Hindlimb muscle (tissue), 1 donor: Measurements from ENCODE around the gene RALGAPA2. TPM values are rescaled to one million over a fixed set of nuclear protein-coding genes. Genes with fewer than 3 reads are reported as not detected.

Experiments used
- DNase-seq: peaks from one replicate; pipeline ENCODE4 v3.0.0-alpha.2; 2013
- polyA plus RNA-seq: library from polyadenylated mRNA; unstranded; fragments of 120-200 nt; gene quantifications from one replicate; pipeline ENCODE4 v1.2.1, GENCODE V29; 2013; ENCODE audit not compliant: insufficient read length

The RALGAPA2 gene
- polyA plus RNA-seq, 1 donor: 10.9 TPM

GRCh38 chr20:20395903-20396568, 316.4 kb downstream of the RALGAPA2 start:
- DNase-seq: no peak

DNA sequence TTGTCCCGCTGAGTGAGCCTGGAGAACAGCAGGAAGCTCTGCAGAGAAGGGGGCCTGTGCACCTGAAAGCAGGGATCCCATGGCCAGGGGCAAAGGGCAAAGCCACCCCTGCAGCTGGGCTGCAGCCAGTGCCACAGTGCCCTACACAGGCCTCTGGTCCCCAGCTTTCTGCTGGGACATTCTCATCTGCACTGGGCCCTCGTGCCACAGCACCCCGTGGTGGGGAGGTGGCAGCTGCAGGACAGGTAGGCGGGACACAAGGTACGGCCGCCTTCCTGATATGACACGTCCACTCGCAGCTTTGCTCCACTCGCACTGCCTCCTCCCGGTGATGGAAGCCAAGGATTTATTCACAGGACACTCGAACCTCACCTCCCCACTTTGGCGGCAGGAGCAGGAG, 317.4 kb downstream of the RALGAPA2 start:
- DNase-seq: no peak

DNA sequence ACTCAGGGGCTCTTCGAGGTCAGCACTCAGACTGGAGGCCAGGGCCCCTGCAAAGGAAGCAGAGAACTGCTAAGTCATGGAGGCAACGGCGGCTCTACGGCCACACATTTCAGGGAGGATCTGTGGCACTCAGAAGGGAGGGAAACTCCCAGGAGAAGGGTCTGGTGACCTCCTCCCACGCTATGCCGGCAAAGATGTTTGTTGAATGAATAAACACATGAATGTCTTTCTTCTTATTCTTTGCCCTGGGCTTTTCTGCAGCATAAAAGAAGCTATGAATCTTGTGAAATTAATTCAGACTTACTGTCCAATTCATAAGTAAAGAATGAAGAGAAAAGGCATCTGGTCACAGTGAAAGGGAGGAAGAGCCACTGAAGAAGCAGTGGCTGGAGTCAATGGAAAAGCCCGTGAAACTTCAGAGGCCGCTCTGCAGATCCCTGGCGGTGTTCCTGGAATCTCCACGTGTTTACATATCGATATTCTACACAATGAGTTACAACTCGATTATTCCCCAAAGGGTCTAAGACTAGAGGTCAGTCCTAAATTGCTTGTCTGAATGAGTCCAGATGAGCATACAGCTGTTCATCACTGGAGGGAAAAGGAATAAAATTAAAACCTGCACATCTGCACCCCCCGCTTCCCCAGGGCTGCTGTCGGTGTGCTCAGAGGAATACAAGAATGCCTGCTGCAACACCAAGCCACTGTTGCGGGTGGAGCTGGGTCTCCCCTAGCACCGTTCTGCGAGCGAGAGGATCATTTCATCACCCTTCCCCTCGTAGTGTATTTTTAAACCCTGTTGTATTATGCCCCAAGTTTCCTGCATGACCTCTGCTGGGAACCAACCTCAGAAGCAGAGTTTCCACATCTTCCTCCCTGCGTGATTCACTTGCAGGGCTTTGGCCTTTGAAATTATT, 319.0 kb downstream of the RALGAPA2 start:
- peak; percentile 68 for DNase-seq

DNA sequence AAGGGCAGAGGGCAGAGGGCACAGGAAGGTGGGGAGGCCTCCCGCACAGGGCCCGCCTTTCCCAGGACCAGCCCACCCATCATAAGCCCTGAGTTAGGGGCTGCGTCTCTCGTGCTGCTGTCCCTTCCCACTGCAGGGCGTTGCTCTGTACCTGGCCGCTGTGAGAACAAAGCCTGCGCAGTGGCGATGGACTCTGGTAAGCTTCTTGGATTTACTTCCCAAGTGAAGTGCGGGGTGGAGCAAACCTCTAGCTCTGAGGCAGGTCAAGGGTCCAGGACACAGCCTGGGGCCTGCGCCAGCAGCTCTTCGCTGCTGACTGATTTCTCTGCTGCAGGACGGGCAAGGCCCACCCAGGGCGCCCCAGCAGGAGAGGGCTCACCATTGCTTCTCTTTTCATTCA, 320.7 kb downstream of the RALGAPA2 start:
- DNase-seq: no peak

- no peak for DNase-seq
These were observed 321.3 kb downstream of the RALGAPA2 start for GRCh38 chr20:20391115-20391514.

DNA sequence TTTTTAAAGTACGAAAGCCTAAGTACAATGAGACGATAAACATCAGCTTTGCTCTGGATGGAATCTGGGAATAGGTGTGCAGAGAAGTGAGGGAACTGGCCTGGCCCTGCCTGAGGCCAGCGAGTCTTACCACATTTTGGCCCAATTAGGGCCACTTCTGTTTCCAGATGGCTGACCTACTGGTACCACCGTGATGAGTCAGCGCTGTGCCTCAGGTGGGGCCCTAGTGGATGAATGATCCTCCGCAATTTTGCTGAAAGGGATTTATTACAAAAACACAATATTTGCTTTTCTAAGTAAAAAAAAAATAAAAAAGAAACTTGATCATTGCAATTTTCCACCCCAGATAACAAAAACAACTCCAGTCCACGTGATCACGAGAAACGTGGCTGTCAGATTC, 322.1 kb downstream of the RALGAPA2 start:
- no peak for DNase-seq

DNA sequence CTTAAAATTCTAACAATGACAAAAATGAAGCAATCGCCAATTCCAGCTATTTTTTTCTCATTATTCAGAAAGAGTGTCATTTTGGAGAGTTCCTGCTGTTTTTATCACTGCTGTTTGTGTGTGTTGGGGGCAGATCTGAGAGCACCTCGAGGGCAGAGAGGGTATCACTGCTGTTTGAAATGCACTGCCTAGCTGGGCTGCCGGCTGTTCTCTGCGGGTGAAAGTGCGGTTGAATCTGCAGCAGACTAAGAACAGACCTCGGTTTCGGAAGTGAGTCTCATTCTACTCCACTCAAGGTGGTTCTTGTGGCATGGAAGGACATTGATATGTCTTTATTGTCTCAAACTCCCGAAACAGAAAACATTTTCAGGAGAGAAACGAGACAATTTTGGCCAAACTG, 326.3 kb downstream of the RALGAPA2 start:
- no peak for DNase-seq

- DNase-seq: no peak
These were observed 336.6 kb downstream of the RALGAPA2 start for GRCh38 chr20:20375862-20376261.

DNA sequence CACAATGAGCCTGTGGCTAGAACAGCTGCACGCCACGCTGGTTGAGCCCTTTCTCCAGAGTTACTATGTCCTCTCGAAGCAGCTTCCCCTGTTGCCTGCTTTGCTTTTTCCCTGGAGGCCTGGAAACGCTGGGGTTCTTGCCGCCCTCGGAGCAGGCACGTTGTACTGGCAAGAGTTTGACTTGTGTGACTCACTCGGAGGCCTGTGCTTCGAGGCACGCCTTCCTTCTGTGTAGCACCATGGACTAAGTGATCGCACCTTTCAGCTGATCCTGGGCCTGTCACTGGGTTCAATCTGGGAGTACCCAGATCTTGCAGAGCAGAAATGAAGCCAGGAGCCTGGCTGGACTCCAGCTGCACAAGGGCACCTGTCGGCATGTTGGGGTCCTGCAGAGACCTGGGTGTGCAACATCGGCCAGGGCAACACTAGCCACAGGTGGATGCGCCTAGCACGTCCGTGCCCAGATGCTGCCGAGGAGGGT, 339.3 kb downstream of the RALGAPA2 start:
- no peak for DNase-seq

DNA sequence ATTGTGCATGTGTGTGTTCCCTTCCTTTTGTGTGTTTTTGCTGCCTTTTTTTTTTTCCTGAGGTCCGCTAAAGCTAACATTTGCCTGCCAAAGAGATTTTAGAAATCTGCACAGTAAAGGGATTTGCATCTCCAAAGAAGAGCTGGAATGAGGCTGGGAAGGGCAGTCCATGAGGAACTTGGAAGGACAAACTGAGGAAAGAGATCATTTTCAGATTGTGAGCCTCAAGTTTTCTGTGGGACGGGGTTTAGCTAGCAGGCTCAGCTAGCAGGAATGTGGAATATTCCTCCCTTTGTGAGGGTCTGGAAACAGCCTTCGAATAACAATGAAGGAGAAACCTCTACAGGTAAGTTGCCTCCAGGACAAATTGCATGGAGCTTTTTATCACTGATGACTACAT, 340.8 kb downstream of the RALGAPA2 start:
- no peak for DNase-seq

GRCh38 chr20:20371083-20371482, 341.4 kb downstream of the RALGAPA2 start:
- DNase-seq: no peak

DNA sequence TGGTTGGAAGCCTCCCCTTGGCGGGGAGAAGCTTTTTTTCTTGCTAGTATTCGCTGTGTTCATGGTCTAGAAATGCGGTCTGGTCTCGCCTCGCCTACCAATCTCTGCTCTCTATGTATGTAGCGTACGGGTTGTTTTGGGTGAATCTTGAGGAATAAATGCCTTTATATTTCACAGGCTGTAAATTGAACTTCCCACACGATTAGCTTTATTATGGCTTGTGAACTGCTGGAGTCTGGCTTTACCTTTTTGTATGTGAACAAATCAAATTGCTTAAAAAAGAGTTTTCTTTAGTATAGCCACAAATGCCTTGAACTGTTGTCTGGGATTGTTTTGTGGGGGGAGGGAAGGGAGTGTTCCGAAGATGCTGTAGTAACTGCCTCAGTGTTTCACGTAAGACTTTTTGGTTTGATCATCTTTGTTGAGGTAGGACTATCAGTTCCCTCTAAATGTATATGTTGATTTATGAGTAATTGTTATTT, 342.3 kb downstream of the RALGAPA2 start:
- DNase-seq: no peak

DNA sequence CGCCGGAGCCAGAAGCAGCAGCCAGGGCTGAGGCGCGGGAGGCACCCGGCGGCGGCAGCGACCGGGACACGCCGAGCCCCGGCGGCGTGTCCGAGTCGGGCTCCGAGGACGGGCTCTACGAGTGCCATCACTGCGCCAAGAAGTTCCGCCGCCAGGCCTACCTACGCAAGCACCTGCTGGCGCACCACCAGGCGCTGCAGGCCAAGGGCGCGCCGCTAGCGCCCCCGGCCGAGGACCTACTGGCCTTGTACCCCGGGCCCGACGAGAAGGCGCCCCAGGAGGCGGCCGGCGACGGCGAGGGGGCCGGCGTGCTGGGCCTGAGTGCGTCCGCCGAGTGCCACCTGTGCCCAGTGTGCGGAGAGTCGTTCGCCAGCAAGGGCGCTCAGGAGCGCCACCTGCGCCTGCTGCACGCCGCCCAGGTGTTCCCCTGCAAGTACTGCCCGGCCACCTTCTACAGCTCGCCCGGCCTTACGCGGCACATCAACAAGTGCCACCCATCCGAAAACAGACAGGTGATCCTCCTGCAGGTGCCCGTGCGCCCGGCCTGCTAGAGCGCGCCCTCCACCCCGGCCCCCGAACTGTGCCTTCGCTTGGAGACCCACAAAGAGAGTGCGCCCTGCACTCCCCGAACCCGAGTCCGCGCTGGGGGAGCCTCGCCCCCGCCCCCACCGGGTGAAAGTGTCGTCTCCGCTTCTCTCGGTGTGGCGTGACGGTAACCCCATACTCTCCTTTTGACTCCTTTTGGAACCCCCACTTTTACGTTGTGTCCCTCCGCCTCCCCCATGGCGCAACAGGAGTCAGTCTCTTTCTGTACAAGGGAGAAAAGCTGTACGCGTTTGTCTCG, 343.0 kb downstream of the RALGAPA2 start:
- no peak for DNase-seq

DNA sequence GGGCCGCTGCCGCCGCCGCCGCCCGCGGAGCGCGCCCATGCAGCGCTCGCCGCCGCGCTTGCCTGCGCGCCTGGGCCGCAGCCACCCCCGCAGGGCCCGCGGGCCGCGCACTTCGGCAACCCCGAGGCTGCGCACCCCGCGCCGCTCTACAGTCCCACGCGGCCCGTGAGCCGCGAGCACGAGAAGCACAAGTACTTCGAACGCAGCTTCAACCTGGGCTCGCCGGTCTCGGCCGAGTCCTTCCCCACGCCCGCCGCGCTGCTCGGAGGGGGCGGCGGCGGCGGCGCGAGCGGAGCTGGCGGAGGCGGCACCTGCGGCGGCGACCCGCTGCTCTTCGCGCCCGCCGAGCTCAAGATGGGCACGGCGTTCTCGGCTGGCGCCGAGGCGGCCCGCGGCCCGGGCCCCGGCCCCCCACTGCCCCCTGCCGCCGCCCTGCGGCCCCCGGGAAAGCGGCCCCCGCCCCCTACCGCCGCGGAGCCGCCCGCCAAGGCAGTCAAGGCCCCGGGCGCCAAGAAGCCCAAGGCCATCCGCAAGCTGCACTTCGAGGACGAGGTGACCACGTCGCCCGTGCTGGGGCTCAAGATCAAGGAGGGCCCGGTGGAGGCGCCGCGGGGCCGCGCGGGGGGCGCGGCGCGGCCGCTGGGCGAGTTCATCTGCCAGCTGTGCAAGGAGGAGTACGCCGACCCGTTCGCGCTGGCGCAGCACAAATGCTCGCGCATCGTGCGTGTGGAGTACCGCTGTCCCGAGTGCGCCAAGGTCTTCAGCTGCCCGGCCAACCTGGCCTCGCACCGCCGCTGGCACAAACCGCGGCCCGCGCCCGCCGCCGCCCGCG, 343.8 kb downstream of the RALGAPA2 start:
- DNase-seq: no peak

DNA sequence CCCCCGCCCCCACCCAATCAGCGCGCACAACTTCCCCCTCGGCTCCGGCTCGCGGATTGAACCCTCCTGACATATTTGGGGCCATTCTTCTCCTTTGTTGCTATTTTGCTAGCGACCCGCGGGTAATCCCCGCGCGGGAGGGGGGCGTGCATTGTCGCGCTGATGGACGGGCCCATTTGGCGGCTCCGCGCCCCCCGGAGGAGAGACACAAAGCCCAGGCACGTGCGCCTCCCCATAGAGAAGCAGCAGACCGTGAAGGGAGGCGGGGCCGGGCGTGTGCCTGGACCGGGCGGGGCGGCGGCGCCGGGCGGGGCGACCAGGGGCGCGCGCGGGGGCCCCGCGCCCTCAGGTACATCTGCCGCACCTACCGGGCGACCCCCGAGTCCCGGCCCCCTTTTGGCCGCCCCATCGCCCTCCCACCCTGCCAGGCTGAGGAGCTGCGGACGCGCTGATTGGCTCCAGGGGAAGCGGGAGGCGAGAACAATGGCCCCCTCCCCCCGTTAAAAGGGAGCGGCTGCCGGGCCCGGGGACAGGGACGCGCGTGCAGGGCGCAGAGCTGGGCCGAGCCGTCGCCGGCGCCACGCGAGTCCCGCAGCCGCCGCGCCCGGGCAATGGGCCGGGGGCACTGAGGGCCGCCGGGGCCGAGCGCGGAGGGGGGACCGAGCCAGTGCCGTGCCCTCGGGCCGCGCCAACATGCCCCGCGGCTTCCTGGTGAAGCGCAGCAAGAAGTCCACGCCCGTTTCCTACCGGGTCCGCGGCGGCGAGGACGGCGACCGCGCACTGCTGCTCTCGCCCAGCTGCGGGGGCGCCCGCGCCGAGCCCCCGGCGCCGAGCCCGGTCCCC, 344.6 kb downstream of the RALGAPA2 start, which contains the start of gene INSM1:
INSM1 (plus strand) TSS at position 530 of the 843 bp plus-strand sequence; CDS start at position 694, 164 bp downstream.
- DNase-seq: no peak

DNA sequence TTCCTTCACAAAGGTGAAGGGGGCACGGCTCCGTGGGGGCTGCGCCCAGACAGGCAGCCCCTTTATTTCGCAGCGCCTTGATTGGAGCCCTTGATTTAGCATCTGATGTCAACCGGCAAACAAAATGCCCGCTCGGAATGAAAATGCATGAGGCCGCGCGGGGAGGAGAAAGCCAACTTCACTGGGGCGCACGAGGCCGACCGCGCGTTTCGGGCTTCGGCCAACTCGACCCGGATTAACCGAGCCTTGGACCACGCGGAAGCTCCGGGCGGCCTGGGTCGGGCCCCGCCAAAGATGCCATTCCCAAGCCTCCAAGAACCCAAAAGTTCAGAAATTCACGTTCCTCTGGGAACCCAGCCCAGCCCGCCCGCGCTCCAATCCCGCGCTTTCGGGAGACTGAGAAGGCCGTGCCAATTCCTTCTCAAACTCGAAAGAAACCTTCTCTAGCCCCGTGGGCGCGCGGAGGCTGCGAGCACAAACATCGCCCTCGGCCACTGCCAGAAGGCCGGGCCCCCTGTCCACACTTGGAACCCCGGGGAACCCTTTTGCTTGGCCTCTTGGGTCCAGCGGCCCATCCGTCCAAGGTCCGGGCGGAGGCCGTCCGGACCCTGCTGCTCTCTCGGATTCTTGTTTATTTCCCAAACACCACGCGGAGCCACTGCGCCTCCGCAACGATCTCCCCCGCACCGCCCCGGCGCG, 345.4 kb downstream of the RALGAPA2 start:
- no peak for DNase-seq

DNA sequence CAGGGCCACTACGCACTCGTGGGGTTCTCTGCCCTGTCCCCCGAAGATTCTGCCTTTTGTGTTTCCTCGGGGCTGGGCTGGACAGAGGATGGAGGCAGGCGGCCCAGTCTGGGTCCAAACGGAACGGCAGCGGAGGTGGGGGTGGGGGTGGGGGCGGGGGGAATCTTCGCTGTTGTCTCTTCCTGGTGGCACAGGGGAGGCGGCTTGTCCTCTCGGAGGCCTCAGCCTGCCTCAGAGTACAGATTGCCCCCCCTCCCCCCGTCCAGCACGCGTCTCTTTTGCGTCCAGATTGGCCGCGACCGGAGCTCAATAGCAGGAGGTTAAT, 345.9 kb downstream of the RALGAPA2 start:
- no peak for DNase-seq

GRCh38 chr20:20365480-20366161, 346.8 kb downstream of the RALGAPA2 start:
- no peak for DNase-seq
